Liver (tissue), 9 donors: ENCODE results near the gene LRRC49. TPM values are rescaled to one million over a fixed set of nuclear protein-coding genes. Genes with fewer than 3 reads are reported as not detected.

Experiments
- DNase-seq: peaks from one replicate; pipeline ENCODE4 v3.0.0-alpha.2; 2017; ENCODE audit warnings: low spot score
- H3K27ac ChIP-seq, 2 donors: one replicate each; pipeline ENCODE4 v1.7.0; 2013; ENCODE audit warnings: inconsistent platforms in 2 of 2, low read length in 2 of 2, control low read depth in 1 of 2, low read depth in 1 of 2, mild to moderate bottlenecking in 1 of 2
- H3K27me3 ChIP-seq, 4 donors: one replicate each; pipeline versions ENCODE4 v1.6.1 to v1.7.0; 2013; ENCODE audit warnings: low read length in 3 of 4, inconsistent platforms in 1 of 4, mild to moderate bottlenecking in 1 of 4, moderate library complexity in 1 of 4; ENCODE audit not compliant: control insufficient read depth in 4 of 4, insufficient read depth in 4 of 4
- H3K36me3 ChIP-seq, 4 donors: one replicate each; pipeline versions ENCODE4 v1.6.1 to v1.7.0; 2013; ENCODE audit warnings: low read length in 3 of 4, mild to moderate bottlenecking in 3 of 4, low read depth in 1 of 4, moderate library complexity in 1 of 4; ENCODE audit not compliant: control insufficient read depth in 4 of 4, insufficient read depth in 3 of 4
- H3K4me1 ChIP-seq, 4 donors: one replicate each; pipeline versions ENCODE4 v1.6.1 to v1.7.0; 2013; ENCODE audit warnings: low read length in 3 of 4, mild to moderate bottlenecking in 3 of 4, moderate library complexity in 1 of 4; ENCODE audit not compliant: control insufficient read depth in 4 of 4, insufficient read depth in 4 of 4
- H3K4me3 ChIP-seq, 3 donors: one replicate each; pipeline versions ENCODE4 v1.6.1 to v1.7.0; 2013; ENCODE audit warnings: low read length in 3 of 3, control low read depth in 1 of 3, low read depth in 1 of 3, mild to moderate bottlenecking in 1 of 3
- H3K9ac ChIP-seq, 2 donors: one replicate each; pipeline ENCODE4 v1.7.0; 2013; ENCODE audit warnings: low read length in 2 of 2, mild to moderate bottlenecking in 2 of 2, moderate library complexity in 2 of 2, control low read depth in 1 of 2, low read depth in 1 of 2
- H3K9me3 ChIP-seq, 4 donors: one replicate each; pipeline versions ENCODE4 v1.6.1 to v1.7.0; 2013; ENCODE audit warnings: low read length in 3 of 4; ENCODE audit not compliant: control insufficient read depth in 4 of 4
- CTCF ChIP-seq: fragments of 150-350 bp; IDR thresholded peaks from 2 replicates; pipeline ENCODE4 v1.5.1; 2017; ENCODE audit warnings: improper control_type of control experiment, low read depth, low read length; ENCODE audit not compliant: missing input control
- EGR1 ChIP-seq, 2 donors: IDR thresholded peaks; 2 replicates each; pipeline ENCODE4 v1.6.1; 2016 to 2018; ENCODE audit warnings: antibody characterized with exemption in 2 of 2, low read depth in 2 of 2
- FOXA2 ChIP-seq: IDR thresholded peaks from 2 replicates; pipeline ENCODE4 v1.6.1; 2016; ENCODE audit warnings: antibody characterized with exemption
- GABPA ChIP-seq, 2 donors: IDR thresholded peaks in 1 of 2; conservative IDR thresholded peaks in 1 of 2; 2 replicates each; pipeline ENCODE4 v1.6.1; 2016; ENCODE audit warnings: antibody characterized with exemption in 2 of 2, mild to moderate bottlenecking in 1 of 2, moderate library complexity in 1 of 2
- HNF4A ChIP-seq, 2 donors: conservative IDR thresholded peaks; 2 replicates each; pipeline ENCODE4 v1.6.1; 2016; ENCODE audit warnings: antibody characterized with exemption in 2 of 2, mild to moderate bottlenecking in 2 of 2
- HNF4G ChIP-seq: IDR thresholded peaks from 2 replicates; pipeline ENCODE4 v1.6.1; 2016; ENCODE audit warnings: antibody characterized with exemption
- JUND ChIP-seq, 2 donors: IDR thresholded peaks; 2 replicates each; pipeline ENCODE4 v1.6.1; 2016; ENCODE audit warnings: antibody characterized with exemption in 2 of 2
- NR2F2 ChIP-seq: IDR thresholded peaks from 2 replicates; pipeline ENCODE4 v1.6.1; 2016; ENCODE audit warnings: antibody characterized with exemption
- RAD21 ChIP-seq, 2 donors: IDR thresholded peaks; 2 replicates each; pipeline ENCODE4 v1.6.1; 2016; ENCODE audit warnings: antibody characterized with exemption in 2 of 2, mild to moderate bottlenecking in 2 of 2
- RXRA ChIP-seq, 2 donors: IDR thresholded peaks; 2 replicates each; pipeline ENCODE4 v1.6.1; 2017 to 2018; ENCODE audit warnings: antibody characterized with exemption in 2 of 2, mild to moderate bottlenecking in 1 of 2
- SP1 ChIP-seq: IDR thresholded peaks from 2 replicates; pipeline ENCODE4 v1.6.1; 2018; ENCODE audit warnings: antibody characterized with exemption, mild to moderate bottlenecking
- TAF1 ChIP-seq: conservative IDR thresholded peaks from 2 replicates; pipeline ENCODE4 v1.6.1; 2016; ENCODE audit warnings: antibody characterized with exemption, mild to moderate bottlenecking
- WGBS: extraction: QIAGEN DNeasy Blood & Tissue Kit; methylation state at CpG from one replicate; pipeline ENCODE4 v1.1.7; 2013; 5-methylcytosine and 5-hydroxymethylcytosine counted together
- polyA plus RNA-seq, 2 donors: library from polyadenylated mRNA; stranded (reverse) in 1 of 2; unstranded in 1 of 2; fragments of 200-250 nt in 1 of 2; fragments of >200 nt in 1 of 2; fragmentation: Nextera tagmentation in 1 of 2; extraction: Ambion mirVana in 1 of 2; gene quantifications; one replicate each; pipeline versions ENCODE4 v1.2.1 to v1.2.3, GENCODE V29; 2013 to 2015
- total RNA-seq, 2 donors: library from RNA; depleted of rRNA; stranded (reverse); fragments of >200 nt; gene quantifications; one replicate each; pipeline ENCODE4 v1.2.3, GENCODE V29; 2014
- TF ChIP-seq, protein P1 (sequence below): IDR thresholded peaks from 2 replicates; pipeline ENCODE4 v1.6.1; 2016; ENCODE audit warnings: antibody characterized with exemption
- TF ChIP-seq, protein P2 (sequence below): IDR thresholded peaks from 2 replicates; pipeline ENCODE4 v1.6.1; 2016; ENCODE audit warnings: antibody characterized with exemption, mild to moderate bottlenecking
- donor health status: healthy.
- donor health status: healthy.
- donor health status: healthy.
- donor health status: healthy.
- donor health status: healthy.

The LRRC49 gene
- total and polyA plus RNA-seq, 4 donors, result 0.20 to 1.1 (median 0.31) TPM

DNA sequence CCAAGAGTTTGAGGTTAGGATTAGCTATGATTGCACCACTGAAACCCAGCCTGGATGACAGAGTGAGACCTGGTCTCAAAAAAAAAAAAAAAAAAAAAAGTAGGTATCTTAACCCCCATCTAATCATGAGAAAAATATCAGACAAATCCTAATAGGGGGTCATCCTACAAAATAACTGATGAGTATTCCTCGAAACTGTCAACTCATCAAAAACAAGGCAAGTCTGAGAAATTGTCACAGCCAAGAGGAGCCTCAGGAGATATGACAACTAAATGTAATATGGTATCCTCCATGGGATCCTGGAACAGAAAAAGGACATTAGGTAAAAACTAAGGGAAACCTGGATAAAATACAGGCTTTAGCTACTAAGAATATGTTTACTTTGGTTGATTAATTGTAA is 70.6 kb downstream of the LRRC49 start:
- TF ChIP-seq RXRA (IDR thresholded peaks at IDR 0.05), result no peak
- no peak for TF ChIP-seq TAF1
- TF ChIP-seq CTCF, result no peak
- no peak for TF ChIP-seq GABPA (IDR thresholded peaks at IDR 0.05 in 1 of 2, conservative IDR thresholded peaks at IDR 0.05 in 1 of 2)
- no peak for TF ChIP-seq EGR1 (IDR thresholded peaks at IDR 0.05; ENCODE audit: low read depth in 2 of 2)
- no peak for TF ChIP-seq FOXA2
- TF ChIP-seq JUND (IDR thresholded peaks at IDR 0.05), result no peak
- TF ChIP-seq HNF4A (conservative IDR thresholded peaks at IDR 0.05), result no peak
- no peak for TF ChIP-seq RAD21 (IDR thresholded peaks at IDR 0.05)
- TF ChIP-seq SP1, result no peak
- no peak for TF ChIP-seq NR2F2
- TF ChIP-seq, protein P1, sequence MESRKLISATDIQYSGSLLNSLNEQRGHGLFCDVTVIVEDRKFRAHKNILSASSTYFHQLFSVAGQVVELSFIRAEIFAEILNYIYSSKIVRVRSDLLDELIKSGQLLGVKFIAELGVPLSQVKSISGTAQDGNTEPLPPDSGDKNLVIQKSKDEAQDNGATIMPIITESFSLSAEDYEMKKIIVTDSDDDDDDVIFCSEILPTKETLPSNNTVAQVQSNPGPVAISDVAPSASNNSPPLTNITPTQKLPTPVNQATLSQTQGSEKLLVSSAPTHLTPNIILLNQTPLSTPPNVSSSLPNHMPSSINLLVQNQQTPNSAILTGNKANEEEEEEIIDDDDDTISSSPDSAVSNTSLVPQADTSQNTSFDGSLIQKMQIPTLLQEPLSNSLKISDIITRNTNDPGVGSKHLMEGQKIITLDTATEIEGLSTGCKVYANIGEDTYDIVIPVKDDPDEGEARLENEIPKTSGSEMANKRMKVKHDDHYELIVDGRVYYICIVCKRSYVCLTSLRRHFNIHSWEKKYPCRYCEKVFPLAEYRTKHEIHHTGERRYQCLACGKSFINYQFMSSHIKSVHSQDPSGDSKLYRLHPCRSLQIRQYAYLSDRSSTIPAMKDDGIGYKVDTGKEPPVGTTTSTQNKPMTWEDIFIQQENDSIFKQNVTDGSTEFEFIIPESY, result no peak
- no peak for TF ChIP-seq HNF4G
- WGBS, result 86% methylated on average over 1 of the region's 1 CpG
- H3K27ac ChIP-seq, result no peak overlapping the region
- no peak for DNase-seq
- no peak overlapping the region for H3K4me3 ChIP-seq
- no peaks in the 10 kb centered on the region for H3K36me3 ChIP-seq
- no peaks in the 10 kb centered on the region for H3K4me1 ChIP-seq
- no peak overlapping the region for H3K9ac ChIP-seq
- H3K27me3 ChIP-seq, result no peaks in the 10 kb centered on the region
- H3K9me3 ChIP-seq, result no peaks in the 10 kb centered on the region

- Histone ChIP-seq H3K4me1 (no peaks in the 10 kb centered on the region), H3K27ac (no peak overlapping the region), H3K36me3 (no peaks in the 10 kb centered on the region), H3K9me3 (no peaks in the 10 kb centered on the region), H3K27me3 (no peaks in the 10 kb centered on the region), H3K9ac (no peak overlapping the region), H3K4me3 (no peak overlapping the region)
- no peak for DNase-seq
- no peak for TF ChIP-seq SP1
- no peak for TF ChIP-seq RAD21 (IDR thresholded peaks at IDR 0.05)
- TF ChIP-seq JUND (IDR thresholded peaks at IDR 0.05), result no peak
- TF ChIP-seq, protein P2, sequence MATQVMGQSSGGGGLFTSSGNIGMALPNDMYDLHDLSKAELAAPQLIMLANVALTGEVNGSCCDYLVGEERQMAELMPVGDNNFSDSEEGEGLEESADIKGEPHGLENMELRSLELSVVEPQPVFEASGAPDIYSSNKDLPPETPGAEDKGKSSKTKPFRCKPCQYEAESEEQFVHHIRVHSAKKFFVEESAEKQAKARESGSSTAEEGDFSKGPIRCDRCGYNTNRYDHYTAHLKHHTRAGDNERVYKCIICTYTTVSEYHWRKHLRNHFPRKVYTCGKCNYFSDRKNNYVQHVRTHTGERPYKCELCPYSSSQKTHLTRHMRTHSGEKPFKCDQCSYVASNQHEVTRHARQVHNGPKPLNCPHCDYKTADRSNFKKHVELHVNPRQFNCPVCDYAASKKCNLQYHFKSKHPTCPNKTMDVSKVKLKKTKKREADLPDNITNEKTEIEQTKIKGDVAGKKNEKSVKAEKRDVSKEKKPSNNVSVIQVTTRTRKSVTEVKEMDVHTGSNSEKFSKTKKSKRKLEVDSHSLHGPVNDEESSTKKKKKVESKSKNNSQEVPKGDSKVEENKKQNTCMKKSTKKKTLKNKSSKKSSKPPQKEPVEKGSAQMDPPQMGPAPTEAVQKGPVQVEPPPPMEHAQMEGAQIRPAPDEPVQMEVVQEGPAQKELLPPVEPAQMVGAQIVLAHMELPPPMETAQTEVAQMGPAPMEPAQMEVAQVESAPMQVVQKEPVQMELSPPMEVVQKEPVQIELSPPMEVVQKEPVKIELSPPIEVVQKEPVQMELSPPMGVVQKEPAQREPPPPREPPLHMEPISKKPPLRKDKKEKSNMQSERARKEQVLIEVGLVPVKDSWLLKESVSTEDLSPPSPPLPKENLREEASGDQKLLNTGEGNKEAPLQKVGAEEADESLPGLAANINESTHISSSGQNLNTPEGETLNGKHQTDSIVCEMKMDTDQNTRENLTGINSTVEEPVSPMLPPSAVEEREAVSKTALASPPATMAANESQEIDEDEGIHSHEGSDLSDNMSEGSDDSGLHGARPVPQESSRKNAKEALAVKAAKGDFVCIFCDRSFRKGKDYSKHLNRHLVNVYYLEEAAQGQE, result no peak
- no peak for TF ChIP-seq CTCF
- WGBS, result 88% methylated on average over 5 of the region's 5 CpGs
Measured at GRCh38 chr15:70964058-70964457, 71.4 kb downstream of the LRRC49 start.
